Astrocyte (in vitro differentiated cells and primary cell): Measurements from ENCODE around the gene UTF1.

ENCODE experiments used
- EZH2 ChIP-seq: IDR thresholded peaks from 2 replicates; pipeline ENCODE4 v1.6.1; 2012; ENCODE audit warnings: mild to moderate bottlenecking, low read length, inconsistent platforms; ENCODE audit not compliant: insufficient read depth
- TF ChIP-seq, protein P1 (sequence below): IDR thresholded peaks from 2 replicates; pipeline ENCODE4 v1.5.1; 2011; ENCODE audit warnings: low read depth, mild to moderate bottlenecking, inconsistent platforms, low read length, moderate library complexity; ENCODE audit not compliant: insufficient read depth

- TF ChIP-seq, protein P1, sequence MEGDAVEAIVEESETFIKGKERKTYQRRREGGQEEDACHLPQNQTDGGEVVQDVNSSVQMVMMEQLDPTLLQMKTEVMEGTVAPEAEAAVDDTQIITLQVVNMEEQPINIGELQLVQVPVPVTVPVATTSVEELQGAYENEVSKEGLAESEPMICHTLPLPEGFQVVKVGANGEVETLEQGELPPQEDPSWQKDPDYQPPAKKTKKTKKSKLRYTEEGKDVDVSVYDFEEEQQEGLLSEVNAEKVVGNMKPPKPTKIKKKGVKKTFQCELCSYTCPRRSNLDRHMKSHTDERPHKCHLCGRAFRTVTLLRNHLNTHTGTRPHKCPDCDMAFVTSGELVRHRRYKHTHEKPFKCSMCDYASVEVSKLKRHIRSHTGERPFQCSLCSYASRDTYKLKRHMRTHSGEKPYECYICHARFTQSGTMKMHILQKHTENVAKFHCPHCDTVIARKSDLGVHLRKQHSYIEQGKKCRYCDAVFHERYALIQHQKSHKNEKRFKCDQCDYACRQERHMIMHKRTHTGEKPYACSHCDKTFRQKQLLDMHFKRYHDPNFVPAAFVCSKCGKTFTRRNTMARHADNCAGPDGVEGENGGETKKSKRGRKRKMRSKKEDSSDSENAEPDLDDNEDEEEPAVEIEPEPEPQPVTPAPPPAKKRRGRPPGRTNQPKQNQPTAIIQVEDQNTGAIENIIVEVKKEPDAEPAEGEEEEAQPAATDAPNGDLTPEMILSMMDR = no peak
- no peak for TF ChIP-seq EZH2
Measured at GRCh38 chr10:133268532-133268931, 38.5 kb downstream of the UTF1 start.
